CD4-positive, alpha-beta T cell (primary cell): ENCODE measurements around the gene BTBD9. TPM values are rescaled to one million over a fixed set of nuclear protein-coding genes. Genes with fewer than 3 reads are reported as not detected.
"Not testable (repeated sequence)": the region's sequence is repeated elsewhere in the genome, so short reads cannot be mapped to it uniquely, and the experiment has no call there.

Experiments
- ATAC-seq: fragments of 200-7000 bp; cut with Tn5 transposase; one replicate; pipeline ENCODE4 v1.10.0; 2022; ENCODE audit warnings: mild to moderate bottlenecking; ENCODE audit not compliant: poor library complexity
- CTCF ChIA-PET: fragments of 350-600 bp; sonication (Branson Sonifier 250); formaldehyde crosslinking; loops from one replicate; lab custom pipeline; 2021; ENCODE audit warnings: antibody characterized with exemption, inconsistent platforms; lab: Charles Lee
- POLR2A ChIA-PET: fragments of 350-600 bp; sonication (Branson Sonifier 250); formaldehyde crosslinking; loops from one replicate; lab custom pipeline; 2021; ENCODE audit warnings: antibody characterized with exemption, inconsistent platforms; lab: Charles Lee
- DNase-seq, 14 experiments: peaks; one replicate each; pipeline ENCODE4 v3.0.0-alpha.2; 2013 to 2020; ENCODE audit warnings: mixed read lengths in 2 of 14
- H3K27ac ChIP-seq, 2 donors: one replicate each; pipeline versions ENCODE4 v1.5.1 to v1.7.0; 2013; ENCODE audit warnings: low read length in 2 of 2, low read depth in 1 of 2, mild to moderate bottlenecking in 1 of 2
- H3K27me3 ChIP-seq, 2 experiments: 1 replicate in 1 of 2; 2 replicates in 1 of 2; pipeline versions ENCODE4 v1.6.1 to v1.7.0; 2013; ENCODE audit warnings: low read length in 2 of 2, control low read depth in 1 of 2, mild to moderate bottlenecking in 1 of 2, moderate library complexity in 1 of 2; ENCODE audit not compliant: insufficient read depth in 2 of 2, control insufficient read depth in 1 of 2
- H3K36me3 ChIP-seq: one replicate; pipeline ENCODE4 v1.6.1; 2013; ENCODE audit warnings: low read length, control low read depth; ENCODE audit not compliant: insufficient read depth
- H3K4me1 ChIP-seq: one replicate; pipeline ENCODE4 v1.6.1; 2013; ENCODE audit warnings: low read length, control low read depth; ENCODE audit not compliant: insufficient read depth
- H3K4me3 ChIP-seq: one replicate; pipeline ENCODE4 v1.5.1; 2013; ENCODE audit warnings: mild to moderate bottlenecking, low read length, moderate library complexity
- H3K9me3 ChIP-seq, 2 experiments: 1 replicate in 1 of 2; 2 replicates in 1 of 2; pipeline versions ENCODE4 v1.6.1 to v1.7.0; 2013; ENCODE audit warnings: low read length in 2 of 2, mild to moderate bottlenecking in 2 of 2, control low read depth in 1 of 2, moderate library complexity in 1 of 2; ENCODE audit not compliant: control insufficient read depth in 1 of 2, insufficient read depth in 1 of 2
- H3K27ac Mint-ChIP-seq: one replicate; pipeline ENCODE4 v1.8.0; 2020; ENCODE audit warnings: mixed read lengths
- H3K27me3 Mint-ChIP-seq: one replicate; pipeline ENCODE4 v1.8.0; 2021; ENCODE audit warnings: mixed read lengths
- H3K36me3 Mint-ChIP-seq: one replicate; pipeline ENCODE4 v1.8.0; 2021; ENCODE audit warnings: low read depth, mixed read lengths
- H3K4me1 Mint-ChIP-seq: one replicate; pipeline ENCODE4 v1.8.0; 2021; ENCODE audit warnings: low read depth, mixed read lengths
- H3K4me3 Mint-ChIP-seq: one replicate; pipeline ENCODE4 v1.8.0; 2020; ENCODE audit warnings: mild to moderate bottlenecking, mixed read lengths
- H3K9me3 Mint-ChIP-seq: one replicate; pipeline ENCODE4 v1.8.0; 2020; ENCODE audit warnings: mixed read lengths
- CTCF ChIP-seq: fragments of 200-600 bp; IDR thresholded peaks from one replicate; pipeline ENCODE4 v1.8.0; 2022; ENCODE audit warnings: antibody characterized with exemption, mild to moderate bottlenecking
- intact Hi-C, 2 experiments: fragments of 100-400 bp; cut with DNase I in 1 of 2; cut with micrococcal nuclease in 1 of 2; formaldehyde crosslinking; loops; one replicate each; pipeline versions ENCODE4 v1.15.1 to v1.9.0; 2023 to 2025; cut with DNase I, micrococcal nuclease
- total RNA-seq, 174 experiments: library from RNA in 2 of 174; stranded (reverse) in 2 of 174; gene quantifications; one replicate each; pipeline ENCODE4 v1.2.3 and lab custom pipeline; 2021 to 2026

Gene BTBD9
- total RNA-seq, 2 experiments from 2014 or later = 58.7 to 59.3 TPM

DNA sequence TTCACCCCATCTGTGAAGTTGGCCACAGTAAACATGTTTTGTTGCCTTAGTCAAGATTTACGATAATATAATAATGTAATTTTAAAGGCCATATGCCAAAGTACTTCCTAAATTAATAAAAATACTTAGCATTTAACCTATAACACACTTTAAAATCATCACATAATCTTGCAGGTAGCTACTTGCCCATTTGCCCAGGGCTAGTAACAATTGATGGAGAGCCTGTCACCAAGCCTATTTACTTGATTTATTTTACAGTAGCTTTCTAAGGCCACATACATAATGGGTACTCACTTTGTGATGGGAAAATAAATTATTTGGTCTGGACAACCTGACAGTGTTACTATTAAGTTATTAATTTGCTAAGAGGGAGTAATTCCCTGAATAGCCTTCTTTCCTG, 14.5 kb downstream of the BTBD9 start:
- H3K27ac ChIP-seq = no peak overlapping the region
- Mint-ChIP-seq H3K9me3 (no peaks in the 10 kb centered on the region), H3K27ac (no peak overlapping the region), H3K27me3 (no peaks in the 10 kb centered on the region), H3K4me1 (peaks cover 43% of the 10 kb centered on the region), H3K4me3 (no peak overlapping the region), H3K36me3 (no peaks in the 10 kb centered on the region)
- intact Hi-C loops = no loop called here
- DNase-seq (no peak), ATAC-seq (no peak)
- H3K4me1 ChIP-seq = no peaks in the 10 kb centered on the region
- no peak overlapping the region for H3K4me3 ChIP-seq
- POLR2A ChIA-PET = interaction anchor here (0.6 kb wide), 1 partner anchor 9 kb away, joined by 4 read pairs; no protein-coding TSS in a partner anchor
- H3K9me3 ChIP-seq = no peaks in the 10 kb centered on the region
- no peaks in the 10 kb centered on the region for H3K36me3 ChIP-seq
- CTCF ChIA-PET = no interaction called here
- H3K27me3 ChIP-seq = no peaks in the 10 kb centered on the region
- TF ChIP-seq CTCF = no peak

GRCh38 chr6:38619342-38619741, 20.4 kb downstream of the BTBD9 start:
- H3K9me3 ChIP-seq, CTCF ChIA-PET, H3K9me3 Mint-ChIP-seq, H3K36me3 ChIP-seq, H3K27ac Mint-ChIP-seq, H3K4me1 ChIP-seq, H3K4me3 ChIP-seq, H3K27me3 Mint-ChIP-seq, H3K36me3 Mint-ChIP-seq, ATAC-seq, H3K27ac ChIP-seq, POLR2A ChIA-PET, H3K27me3 ChIP-seq, DNase-seq, H3K4me3 Mint-ChIP-seq, intact Hi-C loops: not testable (repeated sequence)
- H3K4me1 Mint-ChIP-seq = peaks cover 31% of the 10 kb centered on the region

GRCh38 chr6:38618301-38618700, 21.4 kb downstream of the BTBD9 start:
- H3K36me3 ChIP-seq, CTCF ChIA-PET, H3K9me3 Mint-ChIP-seq, H3K27ac ChIP-seq, H3K9me3 ChIP-seq, intact Hi-C loops, ATAC-seq, H3K27me3 ChIP-seq, H3K4me3 Mint-ChIP-seq, DNase-seq, H3K4me3 ChIP-seq, H3K27ac Mint-ChIP-seq, H3K4me1 ChIP-seq, H3K27me3 Mint-ChIP-seq, H3K36me3 Mint-ChIP-seq, POLR2A ChIA-PET: not testable (repeated sequence)
- H3K4me1 Mint-ChIP-seq = peaks cover 29% of the 10 kb centered on the region

- H3K4me3 Mint-ChIP-seq = no peak overlapping the region
- no peaks in the 10 kb centered on the region for H3K36me3 Mint-ChIP-seq
- H3K9me3 Mint-ChIP-seq = no peaks in the 10 kb centered on the region
- Histone ChIP-seq H3K4me3 (no peak overlapping the region), H3K9me3 (no peaks in the 10 kb centered on the region), H3K27ac (no peak overlapping the region), H3K27me3 (no peaks in the 10 kb centered on the region), H3K36me3 (no peaks in the 10 kb centered on the region), H3K4me1 (no peaks in the 10 kb centered on the region)
- TF ChIP-seq CTCF = no peak
- intact Hi-C loops = no loop called here
- H3K27ac Mint-ChIP-seq = no peak overlapping the region
- CTCF ChIA-PET = no interaction called here
- ATAC-seq = no peak
- no peaks in the 10 kb centered on the region for H3K27me3 Mint-ChIP-seq
- POLR2A ChIA-PET = no interaction called here
- peaks cover 24% of the 10 kb centered on the region for H3K4me1 Mint-ChIP-seq
- no peak for DNase-seq
Measured at GRCh38 chr6:38617856-38618255, 21.9 kb downstream of the BTBD9 start.
